Activated naive CD4-positive, alpha-beta T cell treated with anti-CD3 and anti-CD28 coated beads, Interleukin-2, amount 10 ng/mL, durations not matched to agents 7 days and 5 days (primary cell): ENCODE results near the gene RIMKLB.
"Not testable (repeated sequence)": the region's sequence is repeated elsewhere in the genome, so short reads cannot be mapped to it uniquely, and the experiment has no call there.

Source experiments
- CTCF ChIA-PET: fragments of 350-600 bp; sonication (Branson Sonifier 250); formaldehyde crosslinking; loops from one replicate; lab custom pipeline; 2021; ENCODE audit warnings: antibody characterized with exemption; lab: Charles Lee
- DNase-seq: peaks from one replicate; pipeline ENCODE4 v3.0.0-alpha.2; 2020
- H3K27ac Mint-ChIP-seq: one replicate; pipeline ENCODE4 v1.8.0; 2021; ENCODE audit warnings: mild to moderate bottlenecking, moderate library complexity, mixed read lengths
- H3K27me3 Mint-ChIP-seq: one replicate; pipeline ENCODE4 v1.8.0; 2021; ENCODE audit warnings: mild to moderate bottlenecking, mixed read lengths
- H3K36me3 Mint-ChIP-seq: one replicate; pipeline ENCODE4 v1.8.0; 2021; ENCODE audit warnings: mixed read lengths
- H3K4me1 Mint-ChIP-seq: one replicate; pipeline ENCODE4 v1.8.0; 2021; ENCODE audit warnings: mixed read lengths
- H3K4me3 Mint-ChIP-seq: one replicate; pipeline ENCODE4 v1.8.0; 2021; ENCODE audit warnings: mild to moderate bottlenecking, moderate library complexity, mixed read lengths
- H3K9me3 Mint-ChIP-seq: one replicate; pipeline ENCODE4 v1.8.0; 2021; ENCODE audit warnings: mixed read lengths

The RIMKLB gene

GRCh38 chr12:8796831-8797626 lies 99.2 kb downstream of the RIMKLB start:
- Mint-ChIP-seq H3K4me1 (no peaks in the 10 kb centered on the region), H3K36me3 (no peaks in the 10 kb centered on the region), H3K27ac (no peak overlapping the region), H3K9me3 (no peaks in the 10 kb centered on the region), H3K27me3 (no peaks in the 10 kb centered on the region), H3K4me3 (no peak overlapping the region)
- CTCF ChIA-PET, result no interaction called here
- DNase-seq, result no peak

DNA sequence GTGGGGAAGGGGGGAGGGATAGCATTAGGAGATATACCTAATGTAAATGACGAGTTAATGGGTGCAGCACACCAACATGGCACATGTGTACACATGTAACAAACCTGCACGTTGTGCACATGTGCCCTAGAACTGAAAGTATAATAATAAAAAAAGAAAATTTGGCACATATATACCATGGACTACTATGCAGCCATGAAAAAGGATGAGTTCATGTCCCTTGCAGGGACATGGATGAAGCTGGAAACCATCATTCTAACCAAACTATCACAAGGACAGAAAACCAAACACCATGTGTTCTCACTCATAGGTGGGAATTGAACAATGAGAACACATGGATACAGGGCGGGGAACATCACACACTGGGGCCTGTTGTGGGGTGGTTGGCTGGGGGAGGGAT lies 103.4 kb downstream of the RIMKLB start:
- H3K27me3 Mint-ChIP-seq, H3K9me3 Mint-ChIP-seq, CTCF ChIA-PET, H3K36me3 Mint-ChIP-seq, DNase-seq, H3K4me3 Mint-ChIP-seq, H3K27ac Mint-ChIP-seq, H3K4me1 Mint-ChIP-seq: not testable (repeated sequence)

DNA sequence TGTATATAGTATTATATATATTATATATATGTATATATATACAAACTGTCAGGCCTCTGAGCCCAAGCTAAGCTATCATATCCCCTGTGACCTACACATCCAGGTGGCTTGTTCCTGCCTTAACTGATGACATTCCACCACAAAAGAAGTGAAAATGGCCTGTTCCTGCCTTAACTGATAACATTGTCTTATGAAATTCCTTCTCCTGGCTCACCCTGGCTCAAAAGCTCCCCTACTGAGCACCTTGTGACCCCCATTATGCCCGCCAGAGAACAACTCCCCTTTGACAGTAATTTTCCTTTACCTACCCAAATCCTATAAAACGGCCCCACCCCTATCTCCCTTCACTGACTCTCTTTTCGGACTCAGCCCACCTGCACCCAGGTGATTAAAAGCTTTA lies 107.0 kb downstream of the RIMKLB start:
- H3K4me1 Mint-ChIP-seq, H3K9me3 Mint-ChIP-seq, H3K4me3 Mint-ChIP-seq, DNase-seq, H3K27me3 Mint-ChIP-seq, H3K27ac Mint-ChIP-seq, H3K36me3 Mint-ChIP-seq, CTCF ChIA-PET: not testable (repeated sequence)

DNA sequence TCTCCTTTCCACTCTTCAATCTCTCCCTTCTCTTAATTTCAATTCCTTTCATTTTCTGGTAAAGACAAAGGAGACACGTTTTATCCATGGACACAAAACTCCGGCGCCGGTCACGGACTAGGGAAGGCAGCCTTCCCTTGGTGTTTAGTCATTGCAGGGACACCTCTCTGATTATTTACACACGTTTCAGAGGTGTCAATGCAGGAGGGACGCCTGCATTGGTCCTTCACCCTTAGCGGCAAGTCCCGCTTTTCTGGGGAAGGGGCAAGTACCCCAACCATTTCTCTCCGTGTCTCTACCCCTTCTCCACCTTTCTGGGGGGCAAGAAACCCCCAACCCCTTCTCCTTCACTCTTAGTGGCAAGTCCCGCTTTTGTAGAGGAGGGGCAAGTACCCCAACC lies 107.7 kb downstream of the RIMKLB start:
- DNase-seq, H3K4me3 Mint-ChIP-seq, H3K27ac Mint-ChIP-seq, H3K9me3 Mint-ChIP-seq, H3K4me1 Mint-ChIP-seq, H3K27me3 Mint-ChIP-seq, H3K36me3 Mint-ChIP-seq, CTCF ChIA-PET: not testable (repeated sequence)

- H3K4me3 Mint-ChIP-seq, H3K9me3 Mint-ChIP-seq: not testable (repeated sequence)
These were observed 109.3 kb downstream of the RIMKLB start for GRCh38 chr12:8807084-8807483.

DNA sequence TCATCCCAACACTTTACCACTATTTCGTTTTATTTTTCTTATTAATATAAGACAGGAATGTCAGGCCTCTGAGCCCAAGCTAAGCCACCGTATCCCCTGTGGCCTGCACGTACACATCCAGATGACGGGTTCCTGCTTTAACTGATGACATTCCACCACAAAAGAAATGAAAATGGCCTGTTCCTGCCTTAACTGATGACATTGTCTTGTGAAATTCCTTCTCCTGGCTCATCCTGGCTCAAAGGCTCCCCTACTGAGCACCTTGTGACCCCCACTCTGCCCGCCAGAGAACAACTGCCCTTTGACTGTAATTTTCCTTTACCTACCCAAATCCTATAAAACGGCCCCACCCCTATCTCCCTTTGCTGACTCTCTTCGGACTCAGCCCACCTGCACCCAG lies 112.3 kb downstream of the RIMKLB start:
- H3K36me3 Mint-ChIP-seq, H3K27me3 Mint-ChIP-seq, CTCF ChIA-PET, H3K4me3 Mint-ChIP-seq, H3K4me1 Mint-ChIP-seq, DNase-seq, H3K27ac Mint-ChIP-seq, H3K9me3 Mint-ChIP-seq: not testable (repeated sequence)

More at GRCh38 chr12:8807084-8807483, 109.3 kb downstream of the RIMKLB start:
- H3K4me1 Mint-ChIP-seq, H3K27me3 Mint-ChIP-seq, H3K27ac Mint-ChIP-seq, H3K36me3 Mint-ChIP-seq, DNase-seq, CTCF ChIA-PET: not testable (repeated sequence)

GRCh38 chr12:8813572-8814357 lies 116.0 kb downstream of the RIMKLB start:
- no peaks in the 10 kb centered on the region for H3K36me3 Mint-ChIP-seq
- DNase-seq, result no peak
- H3K27me3 Mint-ChIP-seq, result no peaks in the 10 kb centered on the region
- no peak overlapping the region for H3K4me3 Mint-ChIP-seq
- H3K9me3 Mint-ChIP-seq, result no peaks in the 10 kb centered on the region
- CTCF ChIA-PET, result no interaction called here
- no peak overlapping the region for H3K27ac Mint-ChIP-seq
- H3K4me1 Mint-ChIP-seq, result no peaks in the 10 kb centered on the region

- no peaks in the 10 kb centered on the region for H3K36me3 Mint-ChIP-seq
- no peaks in the 10 kb centered on the region for H3K9me3 Mint-ChIP-seq
- CTCF ChIA-PET, result no interaction called here
These were observed 118.8 kb downstream of the RIMKLB start for GRCh38 chr12:8816448-8817050.

GRCh38 chr12:8817856-8818255 lies 120.1 kb downstream of the RIMKLB start:
- no peaks in the 10 kb centered on the region for H3K9me3 Mint-ChIP-seq
- H3K27me3 Mint-ChIP-seq, result no peaks in the 10 kb centered on the region
- CTCF ChIA-PET, result no interaction called here
- no peaks in the 10 kb centered on the region for H3K4me1 Mint-ChIP-seq
- no peak overlapping the region for H3K4me3 Mint-ChIP-seq
- DNase-seq, result no peak
- H3K27ac Mint-ChIP-seq, result no peak overlapping the region
- no peaks in the 10 kb centered on the region for H3K36me3 Mint-ChIP-seq

More at GRCh38 chr12:8816448-8817050, 118.8 kb downstream of the RIMKLB start:
- Mint-ChIP-seq H3K27ac (no peak overlapping the region), H3K27me3 (no peaks in the 10 kb centered on the region), H3K4me1 (no peaks in the 10 kb centered on the region), H3K4me3 (no peak overlapping the region)
- no peak for DNase-seq

DNA sequence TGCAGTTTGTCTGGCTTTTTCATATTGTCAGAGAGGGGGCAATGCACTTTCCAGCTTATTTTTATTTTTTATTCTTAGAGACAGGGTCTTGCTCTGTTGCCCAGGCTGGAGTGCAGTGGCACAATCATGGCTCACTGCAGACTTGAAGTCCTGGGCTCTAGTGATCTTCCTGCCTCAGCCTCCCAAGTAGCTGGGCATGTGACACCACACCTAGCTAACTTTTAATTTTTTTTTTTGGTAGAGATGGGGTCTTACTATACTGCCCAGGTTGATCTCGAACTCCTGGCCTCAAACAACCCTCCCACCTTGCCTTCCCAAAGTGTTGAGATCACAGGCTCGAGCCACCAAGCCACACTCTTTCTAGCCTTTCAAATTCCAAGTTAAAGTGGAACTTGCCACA lies 120.7 kb downstream of the RIMKLB start:
- CTCF ChIA-PET, result interaction anchor here (1.1 kb wide), 1 partner anchor 137 kb away, joined by 4 read pairs; no protein-coding TSS in a partner anchor
- Mint-ChIP-seq H3K9me3 (no peaks in the 10 kb centered on the region), H3K36me3 (no peaks in the 10 kb centered on the region), H3K4me3 (no peak overlapping the region), H3K4me1 (no peaks in the 10 kb centered on the region), H3K27me3 (peaks cover 2% of the 10 kb centered on the region), H3K27ac (no peak overlapping the region)
- DNase-seq, result no peak

DNA sequence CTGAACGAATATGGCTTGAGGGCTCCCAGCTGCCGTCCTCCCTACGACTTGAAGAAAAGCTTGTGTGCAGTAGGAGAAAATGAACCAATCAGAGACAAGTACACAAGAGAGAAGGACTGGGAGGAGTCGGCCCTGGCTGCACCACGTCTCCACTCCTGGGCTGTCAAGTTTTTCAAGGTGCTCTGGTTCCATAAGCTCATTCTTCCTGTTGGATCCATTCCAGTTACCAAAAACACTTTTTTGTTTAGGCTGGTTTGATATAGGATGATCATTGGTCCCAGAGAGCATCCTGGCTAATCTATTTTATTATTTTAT lies 121.8 kb downstream of the RIMKLB start:
- Mint-ChIP-seq H3K4me3 (no peak overlapping the region), H3K36me3 (no peaks in the 10 kb centered on the region), H3K27me3 (peaks cover 6% of the 10 kb centered on the region), H3K27ac (no peak overlapping the region), H3K9me3 (no peaks in the 10 kb centered on the region), H3K4me1 (no peaks in the 10 kb centered on the region)
- DNase-seq, result no peak
- CTCF ChIA-PET, result interaction anchor here (1.1 kb wide), 1 partner anchor 138 kb away, joined by 4 read pairs; no protein-coding TSS in a partner anchor

DNA sequence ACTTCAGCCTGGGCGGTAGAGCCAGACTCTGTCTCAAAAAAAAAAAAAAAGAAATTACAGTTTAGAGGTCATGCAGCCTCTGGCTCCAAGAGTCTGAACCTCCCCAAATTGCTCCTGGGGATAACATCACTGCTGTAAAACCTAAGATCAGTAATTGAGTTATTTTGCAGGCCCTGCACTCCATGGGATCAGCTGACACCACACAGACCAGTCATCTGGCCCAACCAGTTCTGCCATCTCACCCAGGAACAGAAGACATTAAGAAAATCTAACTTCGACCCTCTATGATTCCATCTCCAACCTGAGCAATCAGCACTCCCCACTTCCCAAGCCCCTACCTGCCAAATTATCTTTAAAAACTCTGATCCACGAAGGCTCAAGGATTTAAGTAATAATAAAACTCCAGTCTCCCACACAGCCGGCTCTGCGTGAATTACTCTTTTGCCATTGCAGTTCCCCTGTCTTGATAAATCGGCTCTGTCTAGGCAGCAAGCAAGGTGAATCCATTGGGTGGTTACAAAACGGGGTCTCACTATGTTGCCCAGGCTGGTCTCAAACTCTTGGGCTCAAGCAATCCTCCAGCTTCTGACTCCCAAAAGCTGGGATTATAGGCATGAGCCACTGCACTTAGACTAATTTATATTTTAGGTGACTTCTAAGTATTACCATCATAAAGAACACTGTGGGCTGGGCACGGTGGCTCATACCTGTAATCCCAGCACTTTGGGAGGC lies 123.1 kb downstream of the RIMKLB start:
- H3K4me3 Mint-ChIP-seq, H3K36me3 Mint-ChIP-seq, H3K27ac Mint-ChIP-seq, H3K9me3 Mint-ChIP-seq, CTCF ChIA-PET, H3K27me3 Mint-ChIP-seq, DNase-seq, H3K4me1 Mint-ChIP-seq: not testable (repeated sequence)

- Mint-ChIP-seq H3K4me1 (no peaks in the 10 kb centered on the region), H3K27me3 (peaks cover 10% of the 10 kb centered on the region), H3K27ac (no peak overlapping the region), H3K4me3 (no peak overlapping the region), H3K9me3 (no peaks in the 10 kb centered on the region), H3K36me3 (no peaks in the 10 kb centered on the region)
- CTCF ChIA-PET, result no interaction called here
- no peak for DNase-seq
These were observed 123.8 kb downstream of the RIMKLB start for GRCh38 chr12:8821591-8821990.

- H3K27me3 Mint-ChIP-seq, result peaks cover 15% of the 10 kb centered on the region
- H3K4me3 Mint-ChIP-seq, result no peak within 1 kb of the TSS
- no peaks in the 10 kb centered on the region for H3K9me3 Mint-ChIP-seq
- CTCF ChIA-PET, result no interaction called here
- DNase-seq, result no peak
- no peaks in the 10 kb centered on the region for H3K4me1 Mint-ChIP-seq
- no peak within 1 kb of the TSS for H3K27ac Mint-ChIP-seq
- H3K36me3 Mint-ChIP-seq, result no peaks in the 10 kb centered on the region
These were observed 124.5 kb downstream of the RIMKLB start, which contains the start of gene A2ML1 for GRCh38 chr12:8822298-8822697. Gene A2ML1 (plus strand): TSS chr12:8822621. CDS start chr12:8822652, 31 bp downstream.
